Measurements from ENCODE around the gene PPM1G.

Gene PPM1G

GRCh38 chr2:27412419-27413152, 3.2 kb upstream of the PPM1G start:
- Histone ChIP-seq H3K27me3 (ENCODE audit: control insufficient read depth, insufficient read depth, low read length) (no peaks in the 10 kb centered on the region), H3K4me1 (ENCODE audit: control insufficient read depth, insufficient read depth, low read length) (peaks cover 5% of the 10 kb centered on the region; the same call in 1 of the 2 replicates), H3K9me3 (ENCODE audit: control insufficient read depth, insufficient read depth, low read depth, low read length) (no peaks in the 10 kb centered on the region), H3K9ac (ENCODE audit: low read length) (no peak overlapping the region), H3K27ac (ENCODE audit: low read depth, low read length) (no peak overlapping the region), H3K36me3 (ENCODE audit: control insufficient read depth, insufficient read depth, low read length) (peaks cover under 1% of the 10 kb centered on the region; the same call in 1 of the 2 replicates), H3K4me3 (ENCODE audit: low read depth, low read length) (no peak overlapping the region)

DNA sequence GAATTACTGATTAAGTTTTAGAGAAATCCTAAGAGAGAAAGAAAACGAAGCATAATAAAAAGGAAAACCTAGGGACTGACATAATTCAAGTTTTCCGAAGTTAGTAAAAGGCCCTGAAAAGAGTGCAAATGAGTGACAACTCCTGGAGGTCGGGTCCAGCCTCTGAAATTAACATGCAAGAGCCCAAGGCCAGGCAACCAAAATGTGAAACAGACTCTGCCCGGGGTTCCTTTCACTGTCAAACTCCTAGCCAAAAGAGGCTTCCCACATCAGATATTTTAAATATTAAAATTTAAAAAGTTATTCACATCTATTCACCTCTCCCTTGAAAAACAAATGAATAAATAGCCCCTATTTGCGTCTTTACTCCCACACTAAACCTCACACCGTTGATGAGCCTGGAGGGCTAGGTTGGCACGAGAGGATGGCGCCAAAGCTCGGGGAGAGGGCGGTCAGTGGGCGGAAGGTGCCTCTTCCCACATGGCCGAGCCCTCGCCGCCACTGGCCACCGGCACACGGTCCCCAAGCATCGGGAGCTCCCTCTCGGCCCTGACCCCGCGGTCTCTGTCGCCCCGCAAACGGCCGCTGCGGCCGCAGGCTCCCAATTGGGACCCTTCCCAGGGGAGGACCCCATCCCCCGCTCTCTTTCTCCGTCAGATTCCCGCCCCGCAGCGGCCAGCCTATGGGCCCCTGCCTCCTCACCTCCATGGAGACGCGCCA, 630 bp downstream of the PPM1G start:
- H3K9ac ChIP-seq (ENCODE audit: low read length): peak overlapping the region; percentile 93
- H3K36me3 ChIP-seq (ENCODE audit: control insufficient read depth, insufficient read depth, low read length): peaks cover 15% of the 10 kb centered on the region; the same call in 1 of the 2 replicates
- H3K27ac ChIP-seq (ENCODE audit: low read depth, low read length): peak overlapping the region; percentile 88
- peak overlapping the region; percentile 96 for H3K4me3 ChIP-seq (ENCODE audit: low read depth, low read length)
- H3K9me3 ChIP-seq (ENCODE audit: control insufficient read depth, insufficient read depth, low read depth, low read length): no peaks in the 10 kb centered on the region
- no peaks in the 10 kb centered on the region for H3K27me3 ChIP-seq (ENCODE audit: control insufficient read depth, insufficient read depth, low read length)
- H3K4me1 ChIP-seq (ENCODE audit: control insufficient read depth, insufficient read depth, low read length): peaks cover 5% of the 10 kb centered on the region; the same call in 1 of the 2 replicates

GRCh38 chr2:27407798-27408491, 1.4 kb downstream of the PPM1G start:
- no peaks in the 10 kb centered on the region for H3K27me3 ChIP-seq (ENCODE audit: control insufficient read depth, insufficient read depth, low read length)
- no peak overlapping the region for H3K9ac ChIP-seq (ENCODE audit: low read length)
- H3K36me3 ChIP-seq (ENCODE audit: control insufficient read depth, insufficient read depth, low read length): peaks cover 15% of the 10 kb centered on the region; the same call in 1 of the 2 replicates
- peaks cover 5% of the 10 kb centered on the region; the same call in 1 of the 2 replicates for H3K4me1 ChIP-seq (ENCODE audit: control insufficient read depth, insufficient read depth, low read length)
- peak overlapping the region; percentile 96 for H3K4me3 ChIP-seq (ENCODE audit: low read depth, low read length)
- H3K27ac ChIP-seq (ENCODE audit: low read depth, low read length): no peak overlapping the region
- no peaks in the 10 kb centered on the region for H3K9me3 ChIP-seq (ENCODE audit: control insufficient read depth, insufficient read depth, low read depth, low read length)

DNA sequence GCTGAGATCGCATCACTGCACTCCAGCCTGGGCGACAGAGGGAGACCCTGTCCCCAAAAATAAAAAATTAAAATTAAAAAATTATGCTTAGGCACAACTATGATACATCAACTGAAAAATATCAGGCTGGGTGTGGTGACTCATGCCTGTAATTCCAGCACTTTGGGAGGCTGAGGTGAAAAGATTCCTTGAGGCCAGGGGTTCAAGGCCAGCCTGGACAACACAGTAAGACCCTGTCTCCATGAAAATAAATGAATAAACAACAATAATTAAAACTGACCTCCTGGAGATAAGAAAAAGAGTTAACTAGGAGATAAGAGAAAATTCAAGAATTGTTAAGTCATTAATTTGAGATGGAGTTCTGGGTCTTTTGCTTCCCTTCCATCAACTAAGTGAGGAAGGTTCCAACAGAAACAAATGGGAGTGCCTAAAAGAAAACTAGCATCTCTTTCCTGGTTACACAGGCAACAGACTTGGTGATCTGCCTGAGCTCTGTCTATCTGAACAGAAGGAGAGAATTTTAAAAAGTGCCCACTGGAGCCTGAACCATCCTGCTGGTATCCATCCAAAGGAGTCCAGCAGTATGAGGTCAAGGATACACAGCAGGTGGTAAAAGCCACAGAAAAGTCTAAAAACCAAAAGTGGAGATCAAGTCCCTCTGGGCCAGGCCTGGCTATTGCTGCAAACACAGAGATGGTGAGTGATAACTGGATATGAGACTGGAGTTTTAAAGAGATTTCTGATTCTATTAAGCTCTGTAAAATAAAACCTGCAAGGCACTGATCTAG, 8.8 kb downstream of the PPM1G start:
- H3K4me3 ChIP-seq (ENCODE audit: low read depth, low read length): no peak overlapping the region
- no peaks in the 10 kb centered on the region for H3K27me3 ChIP-seq (ENCODE audit: control insufficient read depth, insufficient read depth, low read length)
- peaks cover 13% of the 10 kb centered on the region; the same call in 1 of the 2 replicates for H3K36me3 ChIP-seq (ENCODE audit: control insufficient read depth, insufficient read depth, low read length)
- H3K4me1 ChIP-seq (ENCODE audit: control insufficient read depth, insufficient read depth, low read length): no peaks in the 10 kb centered on the region
- no peaks in the 10 kb centered on the region for H3K9me3 ChIP-seq (ENCODE audit: control insufficient read depth, insufficient read depth, low read depth, low read length)
- H3K27ac ChIP-seq (ENCODE audit: low read depth, low read length): no peak overlapping the region
- H3K9ac ChIP-seq (ENCODE audit: low read length): no peak overlapping the region

DNA sequence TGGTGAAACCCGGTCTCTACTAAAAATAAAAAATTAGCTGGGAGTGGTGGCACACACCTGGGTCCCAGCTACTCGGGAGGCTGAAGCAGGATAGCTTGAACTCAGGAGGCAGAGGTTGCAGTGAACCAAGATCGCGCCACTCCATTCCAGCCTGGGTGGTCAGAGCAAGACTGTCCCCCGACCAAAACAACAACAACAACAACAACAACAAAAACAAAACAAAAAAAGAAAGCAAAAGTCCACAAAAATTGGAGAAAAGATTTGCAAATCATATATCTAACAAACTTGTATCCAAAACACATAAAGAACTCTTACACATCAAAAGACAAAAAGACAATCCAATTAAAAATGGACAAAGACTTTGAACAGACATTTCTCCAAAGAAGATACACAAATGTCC, 10.4 kb downstream of the PPM1G start:
- Histone ChIP-seq H3K4me1 (ENCODE audit: control insufficient read depth, insufficient read depth, low read length) (no peaks in the 10 kb centered on the region), H3K36me3 (ENCODE audit: control insufficient read depth, insufficient read depth, low read length) (peaks cover 9% of the 10 kb centered on the region; the same call in 1 of the 2 replicates), H3K9me3 (ENCODE audit: control insufficient read depth, insufficient read depth, low read depth, low read length) (no peaks in the 10 kb centered on the region), H3K27ac (ENCODE audit: low read depth, low read length) (no peak overlapping the region), H3K27me3 (ENCODE audit: control insufficient read depth, insufficient read depth, low read length) (no peaks in the 10 kb centered on the region), H3K4me3 (ENCODE audit: low read depth, low read length) (no peak overlapping the region), H3K9ac (ENCODE audit: low read length) (no peak overlapping the region)

GRCh38 chr2:27393225-27393624, 16.2 kb downstream of the PPM1G start:
- Histone ChIP-seq H3K36me3 (ENCODE audit: control insufficient read depth, insufficient read depth, low read length) (peaks cover 9% of the 10 kb centered on the region), H3K4me1 (ENCODE audit: control insufficient read depth, insufficient read depth, low read length) (no peaks in the 10 kb centered on the region), H3K9me3 (ENCODE audit: control insufficient read depth, insufficient read depth, low read depth, low read length) (no peaks in the 10 kb centered on the region), H3K9ac (ENCODE audit: low read length) (no peak overlapping the region), H3K27me3 (ENCODE audit: control insufficient read depth, insufficient read depth, low read length) (no peaks in the 10 kb centered on the region), H3K27ac (ENCODE audit: low read depth, low read length) (no peak overlapping the region), H3K4me3 (ENCODE audit: low read depth, low read length) (no peak overlapping the region)

DNA sequence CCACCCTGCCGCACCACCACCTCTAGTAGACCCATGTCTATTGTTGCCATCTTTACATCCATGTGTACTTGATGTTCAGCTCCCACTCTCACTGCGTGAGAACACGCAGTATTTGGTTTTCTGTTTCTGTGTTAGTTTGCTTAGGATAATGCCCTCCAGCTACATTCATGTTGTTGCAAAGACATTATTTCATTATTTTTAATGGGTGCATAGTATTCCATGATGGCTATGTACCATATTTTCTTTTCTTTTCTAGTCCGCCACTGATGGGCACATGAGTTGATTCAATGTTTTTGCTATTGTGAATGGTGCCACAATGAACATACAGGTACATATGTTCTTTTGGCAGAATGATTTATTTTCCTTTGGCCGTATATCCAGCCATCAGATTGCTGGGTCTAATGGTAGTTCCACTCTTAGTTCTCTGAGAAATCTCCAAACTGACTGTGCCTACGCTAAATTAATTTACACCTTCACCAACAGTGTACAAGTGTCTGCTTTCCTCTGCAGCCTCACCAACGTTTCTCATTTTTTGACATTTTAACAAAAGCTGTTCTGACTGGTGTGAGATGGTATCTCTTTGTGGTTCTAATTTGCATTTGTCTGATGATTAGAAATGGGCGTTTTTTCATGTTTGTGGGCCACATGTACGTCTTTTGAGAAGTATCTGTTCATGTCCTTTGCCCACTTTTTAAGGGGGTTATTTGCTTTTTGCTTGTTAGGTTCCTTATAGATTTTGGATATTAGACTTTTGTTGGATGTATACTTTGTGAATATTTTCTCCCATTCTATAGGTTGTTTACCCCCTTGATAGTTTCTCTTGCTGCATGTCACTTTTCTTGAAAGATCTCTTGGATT, 18.3 kb downstream of the PPM1G start:
- no peak overlapping the region for H3K27ac ChIP-seq (ENCODE audit: low read depth, low read length)
- H3K36me3 ChIP-seq (ENCODE audit: control insufficient read depth, insufficient read depth, low read length): peaks cover 20% of the 10 kb centered on the region
- H3K4me3 ChIP-seq (ENCODE audit: low read depth, low read length): no peak overlapping the region
- no peaks in the 10 kb centered on the region for H3K9me3 ChIP-seq (ENCODE audit: control insufficient read depth, insufficient read depth, low read depth, low read length)
- H3K9ac ChIP-seq (ENCODE audit: low read length): no peak overlapping the region
- no peaks in the 10 kb centered on the region for H3K4me1 ChIP-seq (ENCODE audit: control insufficient read depth, insufficient read depth, low read length)
- no peaks in the 10 kb centered on the region for H3K27me3 ChIP-seq (ENCODE audit: control insufficient read depth, insufficient read depth, low read length)

- peaks cover 14% of the 10 kb centered on the region for H3K4me1 ChIP-seq (ENCODE audit: control insufficient read depth, insufficient read depth, low read length)
- peak overlapping the region; percentile 87; the same call in 1 of the 2 replicates for H3K27ac ChIP-seq (ENCODE audit: low read depth, low read length)
- H3K9me3 ChIP-seq (ENCODE audit: control insufficient read depth, insufficient read depth, low read depth, low read length): no peaks in the 10 kb centered on the region
- peak overlapping the region; percentile 83; the same call in 1 of the 2 replicates for H3K4me3 ChIP-seq (ENCODE audit: low read depth, low read length)
- H3K9ac ChIP-seq (ENCODE audit: low read length): peak overlapping the region; percentile 97
- H3K36me3 ChIP-seq (ENCODE audit: control insufficient read depth, insufficient read depth, low read length): peaks cover 78% of the 10 kb centered on the region
- H3K27me3 ChIP-seq (ENCODE audit: control insufficient read depth, insufficient read depth, low read length): no peaks in the 10 kb centered on the region
Measured at GRCh38 chr2:27381577-27382181, 27.7 kb downstream of the PPM1G start.

GRCh38 chr2:27380626-27381545, 28.5 kb downstream of the PPM1G start, which contains the start of gene ZNF513:
ZNF513 (minus strand) TSS chr2:27380734; CDS start chr2:27380526, 208 bp downstream.
- Histone ChIP-seq H3K4me3 (ENCODE audit: low read depth, low read length) (peak within 1 kb of the TSS; percentile 83), H3K4me1 (ENCODE audit: control insufficient read depth, insufficient read depth, low read length) (peaks cover 14% of the 10 kb centered on the region), H3K36me3 (ENCODE audit: control insufficient read depth, insufficient read depth, low read length) (peaks cover 79% of the 10 kb centered on the region)

More at GRCh38 chr2:27380626-27381545, 28.5 kb downstream of the PPM1G start, which contains the start of gene ZNF513:
- Histone ChIP-seq H3K9me3 (ENCODE audit: control insufficient read depth, insufficient read depth, low read depth, low read length) (no peaks in the 10 kb centered on the region), H3K27me3 (ENCODE audit: control insufficient read depth, insufficient read depth, low read length) (no peaks in the 10 kb centered on the region), H3K27ac (ENCODE audit: low read depth, low read length) (peak within 1 kb of the TSS; percentile 87), H3K9ac (ENCODE audit: low read length) (peak within 1 kb of the TSS; percentile 97)

Data from HUES6 (cell line).